Fibroblast of lung (primary cell): ENCODE results near the gene RHD. TPM values are rescaled to one million over a fixed set of nuclear protein-coding genes. Genes with fewer than 3 reads are reported as not detected.
"Not testable (repeated sequence)": the region's sequence is repeated elsewhere in the genome, so short reads cannot be mapped to it uniquely, and the experiment has no call there.

Experiments
- DNase-seq, 2 donors: peaks; one replicate each; pipeline versions ENCODE4 v3.0.0 to v3.0.0-alpha.2; 2010; ENCODE audit warnings: low read depth in 2 of 2
- H2AFZ ChIP-seq: 2 replicates; pipeline ENCODE4 v1.5.1; 2012; ENCODE audit warnings: low read length, control low read depth, inconsistent platforms
- H3K27ac ChIP-seq: 2 replicates; pipeline ENCODE4 v1.5.1; 2011; ENCODE audit warnings: low read length, control low read depth; ENCODE audit not compliant: insufficient read depth
- H3K27me3 ChIP-seq: 2 replicates; pipeline ENCODE4 v1.5.1; 2011; ENCODE audit warnings: mild to moderate bottlenecking, low read length; ENCODE audit not compliant: control insufficient read depth, insufficient read depth
- H3K36me3 ChIP-seq: 2 replicates; pipeline ENCODE4 v1.5.1; 2011; ENCODE audit warnings: low read length; ENCODE audit not compliant: control insufficient read depth, insufficient read depth
- H3K4me1 ChIP-seq: 2 replicates; pipeline ENCODE4 v1.5.1; 2011; ENCODE audit warnings: low read length; ENCODE audit not compliant: control insufficient read depth, insufficient read depth; ENCODE audit errors: extremely low read depth
- H3K4me2 ChIP-seq: 2 replicates; pipeline ENCODE4 v1.5.1; 2011; ENCODE audit warnings: low read length, control low read depth; ENCODE audit not compliant: insufficient read depth; ENCODE audit errors: extremely low read depth
- H3K4me3 ChIP-seq, 4 experiments: fragments of 200-600 bp in 1 of 4; sonication (generic) in 1 of 4; replicated peaks in 1 of 4; 2 replicates each; pipeline ENCODE4 v1.5.1; 2011 to 2016; ENCODE audit warnings: low read length in 4 of 4, low read depth in 3 of 4, mild to moderate bottlenecking in 3 of 4, control low read depth in 2 of 4, inconsistent platforms in 1 of 4, mixed read lengths in 1 of 4; ENCODE audit not compliant: insufficient read depth in 1 of 4; ENCODE audit errors: control extremely low read depth in 1 of 4
- H3K79me2 ChIP-seq: 2 replicates; pipeline ENCODE4 v1.5.1; 2012; ENCODE audit warnings: mild to moderate bottlenecking, low read length, inconsistent platforms; ENCODE audit not compliant: control insufficient read depth, insufficient read depth
- H3K9ac ChIP-seq: 2 replicates; pipeline ENCODE4 v1.5.1; 2011; ENCODE audit warnings: mild to moderate bottlenecking, low read length, control low read depth; ENCODE audit not compliant: insufficient read depth
- H3K9me3 ChIP-seq: 2 replicates; pipeline ENCODE4 v1.5.1; 2012; ENCODE audit warnings: low read depth, low read length; ENCODE audit not compliant: control insufficient read depth, insufficient read depth
- H4K20me1 ChIP-seq: 2 replicates; pipeline ENCODE4 v1.5.1; 2011; ENCODE audit warnings: low read length; ENCODE audit not compliant: control insufficient read depth, insufficient read depth; ENCODE audit errors: extremely low read depth
- polyA plus RNA-seq, 2 donors: library from polyadenylated mRNA; depleted of rRNA in 1 of 2; stranded (reverse) in 1 of 2; unstranded in 1 of 2; fragments of >200 nt; gene quantifications; 2 replicates each; pipeline ENCODE4 v1.2.1, GENCODE V29; 2011 to 2012; ENCODE audit warnings: missing spikeins in 1 of 2
- total RNA-seq: library from RNA; depleted of rRNA; stranded (reverse); fragments of >200 nt; gene quantifications from 2 replicates; pipeline ENCODE4 v1.2.1, GENCODE V29; 2014
- TF ChIP-seq, protein P1 (sequence below), 2 donors: IDR thresholded peaks in 1 of 2; conservative IDR thresholded peaks in 1 of 2; 1 replicate in 1 of 2; 2 replicates in 1 of 2; pipeline ENCODE4 v1.5.1; 2011 to 2012; ENCODE audit warnings: low read length in 2 of 2, control low read depth in 1 of 2, inconsistent platforms in 1 of 2, low read depth in 1 of 2, mild to moderate bottlenecking in 1 of 2

Gene RHD
- total and polyA plus RNA-seq, 2 donors (not counting 1 experiment from before 2014, with no cell fraction given) = not detected

DNA sequence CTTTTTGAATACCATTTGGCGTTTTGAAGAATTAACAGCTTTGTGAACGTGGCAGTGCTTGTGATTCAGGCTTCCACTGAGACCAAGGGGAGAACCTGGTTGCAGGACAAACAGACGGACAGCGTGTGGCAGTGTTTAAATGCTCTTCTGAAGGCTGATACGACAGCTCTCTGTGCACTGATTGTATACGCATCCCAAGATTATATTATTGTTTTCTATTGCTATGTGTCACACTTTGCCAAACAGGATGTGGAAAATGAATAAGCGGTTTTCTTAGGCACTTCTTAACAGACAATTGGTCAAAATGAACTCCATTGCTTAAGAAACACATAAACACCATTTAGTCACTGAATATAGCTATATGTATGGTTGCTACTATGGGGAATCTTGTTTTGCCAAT lies 12.5 kb upstream of the RHD start:
- not testable (repeated sequence) for H3K27me3 ChIP-seq, H3K79me2 ChIP-seq, H3K4me2 ChIP-seq, H3K36me3 ChIP-seq, H3K9me3 ChIP-seq, H3K9ac ChIP-seq, H2AFZ ChIP-seq, H3K27ac ChIP-seq, H4K20me1 ChIP-seq, H3K4me1 ChIP-seq, H3K4me3 ChIP-seq
- TF ChIP-seq, protein P1, sequence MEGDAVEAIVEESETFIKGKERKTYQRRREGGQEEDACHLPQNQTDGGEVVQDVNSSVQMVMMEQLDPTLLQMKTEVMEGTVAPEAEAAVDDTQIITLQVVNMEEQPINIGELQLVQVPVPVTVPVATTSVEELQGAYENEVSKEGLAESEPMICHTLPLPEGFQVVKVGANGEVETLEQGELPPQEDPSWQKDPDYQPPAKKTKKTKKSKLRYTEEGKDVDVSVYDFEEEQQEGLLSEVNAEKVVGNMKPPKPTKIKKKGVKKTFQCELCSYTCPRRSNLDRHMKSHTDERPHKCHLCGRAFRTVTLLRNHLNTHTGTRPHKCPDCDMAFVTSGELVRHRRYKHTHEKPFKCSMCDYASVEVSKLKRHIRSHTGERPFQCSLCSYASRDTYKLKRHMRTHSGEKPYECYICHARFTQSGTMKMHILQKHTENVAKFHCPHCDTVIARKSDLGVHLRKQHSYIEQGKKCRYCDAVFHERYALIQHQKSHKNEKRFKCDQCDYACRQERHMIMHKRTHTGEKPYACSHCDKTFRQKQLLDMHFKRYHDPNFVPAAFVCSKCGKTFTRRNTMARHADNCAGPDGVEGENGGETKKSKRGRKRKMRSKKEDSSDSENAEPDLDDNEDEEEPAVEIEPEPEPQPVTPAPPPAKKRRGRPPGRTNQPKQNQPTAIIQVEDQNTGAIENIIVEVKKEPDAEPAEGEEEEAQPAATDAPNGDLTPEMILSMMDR (conservative IDR thresholded peaks at IDR 0.05 in 1 of 2, IDR thresholded peaks at IDR 0.05 in 1 of 2; ENCODE audit: low read depth in 1 of 2, low read length in 2 of 2) = peak in 1 of 2 donors; percentile 22
- DNase-seq = peak; percentile 17 to 20

GRCh38 chr1:25260336-25260735 lies 12.0 kb upstream of the RHD start:
- not testable (repeated sequence) for H3K36me3 ChIP-seq, DNase-seq, H3K4me3 ChIP-seq, H3K9me3 ChIP-seq, H3K79me2 ChIP-seq, H3K27ac ChIP-seq, H3K9ac ChIP-seq, H4K20me1 ChIP-seq, H2AFZ ChIP-seq, H3K4me1 ChIP-seq, H3K4me2 ChIP-seq, H3K27me3 ChIP-seq

DNA sequence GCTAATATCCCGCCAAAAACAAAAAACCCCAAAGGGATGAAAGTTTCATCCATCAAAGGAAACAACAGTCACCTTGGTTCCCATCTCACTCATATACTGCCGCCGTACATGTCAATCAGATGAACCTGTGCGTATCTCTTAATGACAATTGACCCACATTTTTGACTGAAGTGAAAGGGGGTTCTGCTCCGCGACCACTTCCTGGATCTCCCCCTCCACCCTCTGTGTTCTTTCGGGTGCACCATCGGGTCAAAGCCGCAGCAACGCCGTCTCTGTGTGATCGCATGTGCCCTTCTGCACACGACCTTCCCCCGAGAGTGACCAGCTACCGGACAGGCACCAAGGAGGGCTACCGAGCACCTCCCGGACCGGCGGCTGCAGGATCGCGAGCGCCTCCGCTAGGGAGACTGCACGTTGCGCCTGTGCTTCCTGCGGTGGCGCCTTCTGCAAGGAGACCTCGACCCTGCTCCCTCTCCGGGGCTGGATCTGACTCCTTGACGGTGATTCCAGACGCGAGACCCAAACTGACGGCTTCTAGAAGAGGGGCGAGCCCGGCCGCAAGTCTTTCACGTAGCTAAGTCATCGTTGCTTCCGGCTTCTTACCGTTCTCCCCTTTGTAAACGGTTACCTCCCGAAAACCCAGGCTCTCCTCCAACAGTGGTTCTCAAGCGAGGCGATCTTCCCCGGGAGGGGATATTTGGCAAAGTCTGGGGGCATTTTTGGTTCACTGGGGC lies 5.6 kb upstream of the RHD start:
- H3K4me2 ChIP-seq = peak overlapping the region; percentile 75
- not testable (repeated sequence) for H3K79me2 ChIP-seq, H3K4me1 ChIP-seq, H3K36me3 ChIP-seq, H3K9ac ChIP-seq, H2AFZ ChIP-seq, DNase-seq, H3K27me3 ChIP-seq, H4K20me1 ChIP-seq, H3K9me3 ChIP-seq, H3K27ac ChIP-seq
- H3K4me3 ChIP-seq = peak overlapping the region in 3 of 4 experiments; percentile 16 to 78 (median 29)

- H3K27me3 ChIP-seq, H3K4me1 ChIP-seq, H2AFZ ChIP-seq, H3K36me3 ChIP-seq, H3K27ac ChIP-seq, H3K9me3 ChIP-seq, H3K9ac ChIP-seq, H3K4me2 ChIP-seq, H4K20me1 ChIP-seq, H3K79me2 ChIP-seq: not testable (repeated sequence)
- DNase-seq = peak; percentile 67 to 78
- peak overlapping the region in 2 of 4 experiments; percentile 44 to 69 for H3K4me3 ChIP-seq
These were observed 4.8 kb upstream of the RHD start for GRCh38 chr1:25267288-25268142.

DNA sequence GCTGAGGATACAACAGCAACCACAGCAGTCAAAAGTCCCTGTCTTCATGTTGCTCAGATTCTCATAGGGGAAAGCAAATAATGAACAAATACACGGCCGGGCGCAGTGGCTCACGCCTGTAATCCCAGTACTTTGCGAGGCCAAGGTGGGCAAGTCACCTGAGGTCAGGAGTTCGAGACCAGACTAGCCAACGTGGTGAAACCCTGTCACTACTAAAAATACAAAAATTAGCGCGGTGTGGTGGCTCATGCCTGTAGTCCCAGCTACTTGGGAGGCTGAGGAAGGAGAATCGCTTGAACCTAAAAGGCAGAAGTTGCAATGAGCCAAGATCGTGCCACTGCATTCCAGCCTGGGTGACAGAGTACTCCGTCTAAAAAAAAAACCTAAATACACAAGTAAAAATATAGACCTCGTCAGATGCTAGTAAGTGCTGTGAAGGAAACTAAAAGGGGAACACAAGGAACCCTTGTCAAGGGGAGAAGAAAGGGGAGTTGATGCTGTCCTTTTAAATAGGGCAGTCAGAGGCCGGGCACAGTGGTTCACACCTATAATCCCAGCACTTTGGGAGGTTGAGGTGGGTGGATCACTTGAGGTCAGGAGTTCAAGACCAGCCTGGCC lies 4.1 kb upstream of the RHD start:
- not testable (repeated sequence) for DNase-seq, H4K20me1 ChIP-seq, H3K9me3 ChIP-seq, H3K4me1 ChIP-seq, H3K27me3 ChIP-seq, H3K9ac ChIP-seq, H3K36me3 ChIP-seq, H3K4me2 ChIP-seq, H3K27ac ChIP-seq, H3K79me2 ChIP-seq, H2AFZ ChIP-seq
- peak overlapping the region in 1 of 4 experiments; percentile 52 for H3K4me3 ChIP-seq

DNA sequence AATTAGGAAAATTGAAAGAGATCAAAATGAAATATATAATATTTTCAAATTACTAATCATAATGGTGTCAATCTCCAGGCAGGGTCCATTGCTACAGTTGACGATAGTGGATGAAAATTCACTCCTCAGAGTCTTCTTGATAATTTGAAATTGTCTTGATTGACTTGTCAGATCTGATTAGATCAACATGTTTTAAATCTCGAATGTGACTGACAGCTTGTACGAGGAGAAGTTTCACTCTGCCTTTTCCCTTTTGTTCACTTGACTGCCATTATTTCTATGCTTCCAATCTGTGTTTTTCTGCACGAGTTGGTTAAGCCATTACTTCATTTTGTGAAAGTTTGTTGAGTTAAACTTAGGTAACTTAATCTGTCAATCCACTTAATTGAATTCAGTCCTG lies 3.3 kb downstream of the RHD start:
- H2AFZ ChIP-seq, H3K4me3 ChIP-seq: not testable (repeated sequence)

More for the DNA sequence above, 3.3 kb downstream of the RHD start:
- not testable (repeated sequence) for H3K27ac ChIP-seq, H3K9ac ChIP-seq, H3K27me3 ChIP-seq, H3K79me2 ChIP-seq, DNase-seq, H4K20me1 ChIP-seq, H3K9me3 ChIP-seq, H3K36me3 ChIP-seq, H3K4me2 ChIP-seq, H3K4me1 ChIP-seq
